Spleen (tissue), 7 donors: ENCODE data around the gene DCPS.

ENCODE experiments used
- CTCF ChIP-seq, 11 experiments: fragments of 200-600 bp in 7 of 11; fragments of 450-650 bp in 4 of 11; sonication (generic) in 4 of 11; IDR thresholded peaks in 8 of 11; conservative IDR thresholded peaks in 3 of 11; 1 replicate in 7 of 11; 2 replicates in 4 of 11; pipeline versions ENCODE4 v1.4.0 to v1.8.0; 2016 to 2021; ENCODE audit warnings: antibody characterized with exemption in 11 of 11, inconsistent platforms in 4 of 11, mild to moderate bottlenecking in 1 of 11
- POLR2A ChIP-seq, 3 donors: fragments of 450-650 bp; IDR thresholded peaks; one replicate each; pipeline ENCODE4 v1.5.1; 2017; ENCODE audit warnings: antibody characterized with exemption in 3 of 3, mild to moderate bottlenecking in 1 of 3
- donor health status: DM: no; HTN: no; CAD: no; lungs with moderate emphysema.
- donor health status: DM: no; HTN: no; CAD: no.
- donor health status: DM: no; HTN: no; CAD: no.

DNA sequence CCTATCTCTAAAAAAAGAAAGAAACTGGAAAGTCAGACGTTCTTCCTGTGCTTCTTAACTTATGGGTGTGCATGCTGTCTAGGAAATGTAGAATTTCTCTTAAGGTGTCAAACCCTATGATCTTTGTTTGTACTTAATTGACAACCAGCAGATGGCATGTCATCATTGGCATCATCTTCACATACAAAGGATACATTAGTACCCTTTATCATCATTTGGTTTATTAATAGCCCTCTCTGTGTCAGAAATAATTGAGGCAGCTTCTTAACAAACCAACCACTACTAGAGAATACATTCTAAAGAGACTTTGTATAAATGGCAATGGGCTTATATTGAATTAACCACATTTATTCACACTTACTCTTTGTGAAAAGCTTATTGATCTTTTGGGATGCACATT, 49.0 kb upstream of the DCPS start:
- TF ChIP-seq CTCF (IDR thresholded peaks at IDR 0.05 in 8 of 11, conservative IDR thresholded peaks at IDR 0.05 in 3 of 11) (no peak), POLR2A (IDR thresholded peaks at IDR 0.05) (no peak)
